H9 (cell line): ENCODE results near the gene OAS3. TPM values are rescaled to one million over a fixed set of nuclear protein-coding genes. Genes with fewer than 3 reads are reported as not detected.

Experiments used
- DNase-seq: peaks from one replicate; pipeline ENCODE4 v3.0.0-alpha.2; 2017
- H2AFZ ChIP-seq: one replicate; pipeline ENCODE4 v1.6.1; 2013; ENCODE audit warnings: mild to moderate bottlenecking, low read length, control low read depth, moderate library complexity
- H2AK5ac ChIP-seq: 2 replicates; pipeline ENCODE4 v1.6.1; 2013; ENCODE audit warnings: low read length, control low read depth, mixed read lengths; ENCODE audit not compliant: insufficient read length
- H2BK120ac ChIP-seq: one replicate; pipeline ENCODE4 v1.6.1; 2013; ENCODE audit warnings: low read depth, mild to moderate bottlenecking, low read length, control low read depth, inconsistent platforms; ENCODE audit not compliant: poor library complexity, severe bottlenecking
- H2BK12ac ChIP-seq: 2 replicates; pipeline ENCODE4 v1.6.1; 2013; ENCODE audit warnings: low read length, control low read depth, mixed read lengths, low read depth; ENCODE audit not compliant: insufficient read length
- H2BK15ac ChIP-seq: 2 replicates; pipeline ENCODE4 v1.6.1; 2013; ENCODE audit warnings: low read depth, low read length, control low read depth
- H2BK20ac ChIP-seq: one replicate; pipeline ENCODE4 v1.6.1; 2013; ENCODE audit warnings: low read depth, mild to moderate bottlenecking, low read length, control low read depth, inconsistent platforms; ENCODE audit not compliant: poor library complexity, severe bottlenecking
- H2BK5ac ChIP-seq: 2 replicates; pipeline ENCODE4 v1.6.1; 2013; ENCODE audit warnings: low read length, control low read depth, mixed read lengths; ENCODE audit not compliant: insufficient read length
- H3K14ac ChIP-seq: 2 replicates; pipeline ENCODE4 v1.6.1; 2013; ENCODE audit warnings: low read length, control low read depth; ENCODE audit not compliant: insufficient read depth
- H3K18ac ChIP-seq: 2 replicates; pipeline ENCODE4 v1.6.1; 2013; ENCODE audit warnings: low read depth, mild to moderate bottlenecking, mixed read lengths, low read length, control low read depth; ENCODE audit not compliant: insufficient read length
- H3K23ac ChIP-seq: 2 replicates; pipeline ENCODE4 v1.6.1; 2013; ENCODE audit warnings: low read length, control low read depth, mixed read lengths, low read depth; ENCODE audit not compliant: insufficient read length
- H3K23me2 ChIP-seq: 2 replicates; pipeline ENCODE4 v1.6.1; 2013; ENCODE audit warnings: low read depth, mild to moderate bottlenecking, mixed read lengths, low read length, control low read depth; ENCODE audit not compliant: insufficient read length, poor library complexity, severe bottlenecking
- H3K27ac ChIP-seq: 2 replicates; pipeline ENCODE4 v1.5.1; 2013; ENCODE audit warnings: low read length, control low read depth, mixed read lengths, low read depth; ENCODE audit not compliant: insufficient read length
- H3K27me3 ChIP-seq: 2 replicates; pipeline ENCODE4 v1.6.1; 2013; ENCODE audit warnings: low read length, control low read depth, inconsistent platforms; ENCODE audit not compliant: insufficient read depth
- H3K4ac ChIP-seq: 2 replicates; pipeline ENCODE4 v1.6.1; 2013; ENCODE audit warnings: low read depth, mild to moderate bottlenecking, control low read depth, inconsistent platforms, low read length, moderate library complexity
- H3K4me1 ChIP-seq: 2 replicates; pipeline ENCODE4 v1.6.1; 2013; ENCODE audit warnings: low read length, control low read depth, inconsistent platforms; ENCODE audit not compliant: insufficient read depth
- H3K4me2 ChIP-seq: 2 replicates; pipeline ENCODE4 v1.6.1; 2013; ENCODE audit warnings: low read length, control low read depth, mixed read lengths; ENCODE audit not compliant: insufficient read length, insufficient read depth
- H3K56ac ChIP-seq: 2 replicates; pipeline ENCODE4 v1.6.1; 2013; ENCODE audit warnings: low read depth, mild to moderate bottlenecking, mixed read lengths, low read length, control low read depth; ENCODE audit not compliant: insufficient read length
- H3K79me1 ChIP-seq: 2 replicates; pipeline ENCODE4 v1.6.1; 2013; ENCODE audit warnings: low read depth, mild to moderate bottlenecking, moderate library complexity, low read length, control low read depth, inconsistent platforms; ENCODE audit not compliant: insufficient read depth, poor library complexity, severe bottlenecking
- H3K79me2 ChIP-seq: 2 replicates; pipeline ENCODE4 v1.6.1; 2013; ENCODE audit warnings: low read length, control low read depth, inconsistent platforms; ENCODE audit not compliant: insufficient read depth
- H3K9ac ChIP-seq: 2 replicates; pipeline ENCODE4 v1.6.1; 2013; ENCODE audit warnings: low read length, control low read depth, mixed read lengths; ENCODE audit not compliant: insufficient read length; ENCODE audit errors: extremely low read depth
- H3K9me3 ChIP-seq: one replicate; pipeline ENCODE4 v1.6.1; 2013; ENCODE audit warnings: low read depth, low read length, inconsistent platforms; ENCODE audit not compliant: control insufficient read depth
- H3T11ph ChIP-seq: one replicate; pipeline ENCODE4 v1.6.1; 2013; ENCODE audit warnings: mild to moderate bottlenecking, low read length, control low read depth, inconsistent platforms
- H4K20me1 ChIP-seq: one replicate; pipeline ENCODE4 v1.6.1; 2013; ENCODE audit not compliant: control insufficient read depth, insufficient read length, insufficient read depth
- H4K5ac ChIP-seq: 2 replicates; pipeline ENCODE4 v1.6.1; 2013; ENCODE audit warnings: low read depth, mild to moderate bottlenecking, mixed read lengths, low read length, control low read depth; ENCODE audit not compliant: insufficient read length
- H4K8ac ChIP-seq: replicated peaks from 2 replicates; pipeline ENCODE4 v1.6.1; 2013; ENCODE audit warnings: low read length, control low read depth, mixed read lengths, low read depth; ENCODE audit not compliant: insufficient read length
- H4K91ac ChIP-seq: 2 replicates; pipeline ENCODE4 v1.6.1; 2013; ENCODE audit warnings: low read depth, mild to moderate bottlenecking, moderate library complexity, mixed read lengths, low read length, control low read depth; ENCODE audit not compliant: insufficient read length
- H3K27ac Mint-ChIP-seq, 3 experiments: 2 replicates in 2 of 3; 3 replicates in 1 of 3; pipeline ENCODE4 v1.8.0; 2020 to 2021; ENCODE audit warnings: mixed read lengths in 3 of 3, mild to moderate bottlenecking in 1 of 3, moderate library complexity in 1 of 3
- H3K27me3 Mint-ChIP-seq: 2 replicates; pipeline ENCODE4 v1.8.0; 2021; ENCODE audit warnings: low read depth, mild to moderate bottlenecking, moderate library complexity, mixed read lengths
- H3K36me3 Mint-ChIP-seq, 3 experiments: 2 replicates in 2 of 3; 3 replicates in 1 of 3; pipeline ENCODE4 v1.8.0; 2020 to 2021; ENCODE audit warnings: low read depth in 3 of 3, mixed read lengths in 3 of 3; ENCODE audit not compliant: insufficient read depth in 1 of 3
- H3K4me1 Mint-ChIP-seq, 2 experiments: 2 replicates each; pipeline ENCODE4 v1.8.0; 2020; ENCODE audit warnings: mixed read lengths in 2 of 2
- H3K4me3 Mint-ChIP-seq, 2 experiments: 2 replicates in 1 of 2; 3 replicates in 1 of 2; pipeline ENCODE4 v1.8.0; 2020 to 2021; ENCODE audit warnings: mild to moderate bottlenecking in 2 of 2, mixed read lengths in 2 of 2, moderate library complexity in 1 of 2
- H3K9me3 Mint-ChIP-seq, 2 experiments: 2 replicates in 1 of 2; 3 replicates in 1 of 2; pipeline ENCODE4 v1.8.0; 2020; ENCODE audit warnings: mild to moderate bottlenecking in 2 of 2, mixed read lengths in 2 of 2, moderate library complexity in 1 of 2
- CTCF ChIP-seq: fragments of 200-600 bp; sonication (generic); conservative IDR thresholded peaks from 3 replicates; pipeline ENCODE4 v1.8.0; 2021; ENCODE audit warnings: antibody characterized with exemption, mild to moderate bottlenecking
- WGBS: extraction: QIAGEN DNeasy Blood & Tissue Kit; methylation state at CpG from one replicate; pipeline ENCODE4 v1.1.7; 2013; ENCODE audit warnings: missing lambda C conversion rate, low lambda C conversion rate, mixed read lengths; ENCODE audit not compliant: insufficient read length; ENCODE audit errors: extremely low coverage; 5-methylcytosine and 5-hydroxymethylcytosine counted together
- total RNA-seq: library from RNA; stranded (reverse); gene quantifications from 2 replicates; pipeline ENCODE4 v1.2.1, GENCODE V29; 2021

OAS3 gene
- total RNA-seq, 1 experiment from 2014 or later, result 0.81 TPM

GRCh38 chr12:112979041-112979680 lies 40.9 kb downstream of the OAS3 start:
- Histone ChIP-seq H3K14ac (no peak overlapping the region), H4K8ac (no peak overlapping the region), H3K23ac (no peak overlapping the region), H3K79me2 (no peaks in the 10 kb centered on the region), H4K5ac (no peak overlapping the region), H3K56ac (no peak overlapping the region), H4K20me1 (no peaks in the 10 kb centered on the region), H3K9ac (no peak overlapping the region), H3T11ph (no peak overlapping the region), H2BK20ac (no peak overlapping the region), H2AFZ (no peak overlapping the region), H3K4me2 (no peak overlapping the region), H3K27me3 (no peaks in the 10 kb centered on the region), H2BK5ac (no peak overlapping the region), H2AK5ac (no peak overlapping the region), H4K91ac (no peak overlapping the region), H3K9me3 (no peaks in the 10 kb centered on the region), H3K23me2 (no peaks in the 10 kb centered on the region), H3K27ac (no peak overlapping the region), H3K79me1 (no peaks in the 10 kb centered on the region), H3K4ac (no peak overlapping the region), H3K18ac (no peak overlapping the region), H2BK120ac (no peak overlapping the region), H2BK12ac (no peak overlapping the region), H2BK15ac (no peak overlapping the region), H3K4me1 (no peaks in the 10 kb centered on the region; the same call in 1 of the 2 replicates)
- Mint-ChIP-seq H3K9me3 (no peaks in the 10 kb centered on the region; a peak in 1 of 5 replicates), H3K36me3 (no peaks in the 10 kb centered on the region), H3K4me3 (no peak overlapping the region), H3K27ac (no peak overlapping the region), H3K27me3 (peaks cover 3% of the 10 kb centered on the region; the same call in 1 of the 2 replicates), H3K4me1 (peaks cover 0 to 7% of the 10 kb centered on the region in 2 experiments; a peak in 2 of 4 replicates)
- DNase-seq, result no peak
- TF ChIP-seq CTCF, result no peak
- no CpG with 5 or more reads among the region's 6 CpGs for WGBS
